ENCODE results near the gene OST4. TPM values are rescaled to one million over a fixed set of nuclear protein-coding genes. Genes with fewer than 3 reads are reported as not detected.

Gene OST4
- total RNA-seq, 1 donor from 2014 or later: 398 TPM

DNA sequence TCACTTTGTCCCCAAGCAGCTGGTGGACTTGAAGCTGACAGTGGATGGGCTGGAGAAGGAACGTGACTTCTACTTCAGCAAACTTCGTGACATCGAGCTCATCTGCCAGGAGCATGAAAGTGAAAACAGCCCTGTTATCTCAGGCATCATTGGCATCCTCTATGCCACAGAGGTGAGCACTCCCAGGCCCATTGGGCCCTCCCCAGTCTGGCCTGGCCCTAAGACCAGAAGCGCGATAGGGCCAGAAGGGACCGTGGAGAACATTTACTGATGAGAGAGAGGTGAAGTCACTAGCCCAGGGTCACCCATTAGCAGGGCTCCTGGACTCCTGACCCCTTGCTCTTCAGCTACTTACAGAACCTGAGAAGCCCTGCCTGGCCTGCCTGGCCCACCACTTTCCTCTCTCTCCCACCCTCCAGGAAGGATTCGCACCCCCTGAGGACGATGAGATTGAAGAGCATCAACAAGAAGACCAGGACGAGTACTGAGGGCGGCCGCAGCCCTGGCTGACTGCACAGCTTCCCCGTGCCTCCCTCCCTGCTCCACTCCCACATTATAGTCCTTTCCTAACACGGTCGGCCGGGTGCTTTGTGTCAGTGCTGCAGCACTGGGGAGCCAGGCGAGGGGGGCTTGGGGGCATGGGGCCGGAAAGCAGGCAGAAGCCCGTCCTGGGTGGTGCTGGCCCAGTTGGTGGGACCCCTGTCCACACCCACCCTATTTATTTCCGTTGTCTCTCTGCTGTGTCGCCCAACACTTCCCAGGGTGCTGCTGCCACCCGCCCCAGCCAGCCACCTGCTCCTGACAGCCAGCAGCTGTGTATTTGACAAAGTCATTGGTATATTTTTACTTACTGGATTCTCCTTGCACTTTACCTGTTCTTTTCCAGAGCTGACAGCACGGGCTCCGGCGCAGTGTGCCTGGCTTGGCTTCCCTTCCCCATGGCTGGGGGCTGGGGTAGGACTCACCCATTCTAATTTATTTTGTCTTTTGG, 45.3 kb downstream of the OST4 start:
- no peak for DNase-seq (ENCODE audit: low spot score)

DNA sequence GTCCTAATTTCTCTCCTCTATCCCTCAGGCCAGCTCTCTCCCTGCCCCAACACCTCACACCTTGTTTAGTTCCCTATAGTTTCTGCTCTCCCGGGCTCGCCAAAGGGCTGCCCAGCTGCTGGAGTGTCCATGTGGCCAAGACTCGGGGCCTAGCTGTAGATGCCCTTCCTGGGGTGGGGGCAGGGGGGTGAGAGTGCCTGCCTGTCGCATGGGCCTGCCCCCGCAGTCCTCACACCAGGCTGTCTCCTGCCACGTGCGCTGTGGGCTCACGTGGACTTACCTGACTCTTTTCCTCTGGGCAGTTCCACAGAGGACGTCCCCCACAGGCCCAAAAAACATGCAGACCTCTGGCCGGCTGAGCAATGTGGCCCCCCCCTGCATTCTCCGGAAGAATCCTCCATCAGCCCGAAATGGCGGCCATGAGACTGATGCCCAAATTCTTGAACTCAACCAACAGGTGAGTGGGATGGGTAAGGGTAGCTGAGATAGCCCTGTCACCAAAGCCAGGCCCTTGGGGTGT, 46.1 kb downstream of the OST4 start:
- no peak for DNase-seq (ENCODE audit: low spot score)

GRCh38 chr2:27024812-27025211, 46.6 kb downstream of the OST4 start:
- DNase-seq (ENCODE audit: low spot score): no peak

DNA sequence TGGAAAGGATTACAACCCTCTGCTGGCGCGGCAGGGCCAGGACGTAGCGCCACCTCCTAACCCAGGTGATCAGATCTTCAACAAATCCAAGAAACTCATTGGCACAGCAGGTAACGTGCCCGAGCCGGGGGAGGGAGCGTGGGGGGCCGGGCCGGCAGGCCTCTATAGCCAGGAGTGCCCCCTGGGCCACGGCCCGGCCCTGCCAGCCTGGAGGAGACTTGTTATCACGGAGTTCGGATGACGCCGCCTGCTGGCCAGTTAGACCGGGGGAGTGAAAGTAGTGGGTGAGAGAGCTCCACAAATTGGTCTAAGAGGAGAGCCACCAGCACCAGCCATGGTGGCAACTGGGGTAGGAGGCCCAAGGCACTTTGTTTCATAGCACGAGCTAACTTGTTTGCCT, 47.3 kb downstream of the OST4 start:
- DNase-seq (ENCODE audit: low spot score): no peak

- no peak for DNase-seq (ENCODE audit: low spot score)
These were observed 47.7 kb downstream of the OST4 start for GRCh38 chr2:27023740-27024139.

DNA sequence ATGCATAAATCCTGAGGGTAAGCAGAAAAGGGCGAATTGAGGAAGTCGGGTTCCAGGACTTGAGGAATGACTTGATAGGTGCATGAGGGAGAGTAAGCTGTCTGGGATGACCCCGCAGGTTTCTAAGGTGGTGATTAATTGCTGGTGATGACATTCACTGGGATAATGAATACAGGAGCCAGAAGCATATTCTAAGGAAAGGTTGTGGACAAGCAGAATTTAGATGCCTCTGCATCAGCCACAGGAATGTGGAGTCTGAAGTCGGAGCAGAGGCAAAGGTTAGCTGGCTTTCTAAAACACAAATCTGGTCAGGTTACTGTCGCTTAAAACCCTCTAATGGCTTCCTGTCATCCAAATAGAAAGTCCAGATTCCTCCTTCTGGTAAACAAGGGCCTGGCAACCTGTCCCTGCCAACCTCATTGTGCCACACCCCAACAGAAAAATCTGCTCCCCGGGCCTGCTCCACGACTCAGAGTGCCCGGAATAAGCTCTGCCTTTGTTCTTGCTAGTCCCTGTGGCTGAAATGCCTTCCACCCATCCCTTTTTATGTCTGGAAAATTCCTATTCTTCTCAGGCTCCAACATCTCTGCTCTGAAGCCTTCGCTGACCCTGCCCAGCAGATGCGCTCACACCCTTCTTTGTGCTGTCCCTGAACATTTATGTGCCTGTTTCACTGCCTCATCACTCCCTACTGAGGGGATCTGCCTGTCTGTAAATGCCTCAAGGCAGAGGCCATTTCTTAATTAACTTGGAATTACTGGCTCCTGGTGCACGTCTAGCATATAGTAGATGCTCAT, 50.0 kb downstream of the OST4 start:
- DNase-seq (ENCODE audit: low spot score): no peak

Other genes with a start within 250 kb of the OST4 start
- not detected for gene DPYSL5, start 223.5 kb downstream of the OST4 start, total RNA-seq
- 29.4 TPM for gene MAPRE3, start 101.0 kb downstream of the OST4 start, total RNA-seq
- 89.6 TPM for gene TMEM214, start 38.7 kb downstream of the OST4 start, total RNA-seq
- gene AGBL5, start 20.0 kb downstream of the OST4 start, total RNA-seq: 22.0 TPM
- gene EMILIN1, start 7.0 kb upstream of the OST4 start, total RNA-seq: 65.8 TPM
- gene KHK, start 15.1 kb upstream of the OST4 start, total RNA-seq: 2.6 TPM
- gene CGREF1, start 47.5 kb upstream of the OST4 start, total RNA-seq: 1.9 TPM
- gene ABHD1, start 52.2 kb upstream of the OST4 start, total RNA-seq: 0.78 TPM
- 45.6 TPM for gene PREB, start 63.0 kb upstream of the OST4 start, total RNA-seq
- not detected for gene PRR30, start 67.8 kb upstream of the OST4 start, total RNA-seq
- 0.42 TPM for gene TCF23, start 77.3 kb upstream of the OST4 start, total RNA-seq
- 131 TPM for gene ATRAID, start 140.4 kb upstream of the OST4 start, total RNA-seq
- 42.1 TPM for gene SLC5A6, start 140.6 kb upstream of the OST4 start, total RNA-seq
- 63.6 TPM for gene CAD, start 145.7 kb upstream of the OST4 start, total RNA-seq
- not detected for gene SLC30A3, start 191.4 kb upstream of the OST4 start, total RNA-seq
- not detected for gene DNAJC5G, start 203.8 kb upstream of the OST4 start, total RNA-seq
- 0.18 TPM for gene TRIM54, start 210.8 kb upstream of the OST4 start, total RNA-seq
- gene UCN, start 236.8 kb upstream of the OST4 start, total RNA-seq: 0.68 TPM